IPS DF 6.9 (cell line): ENCODE measurements around the gene PIGK.

Experiments used
- DNase-seq: peaks from one replicate; pipeline ENCODE4 v3.0.0-alpha.2; 2013; ENCODE audit warnings: low read depth, low spot score
- H3K27ac ChIP-seq: one replicate; pipeline ENCODE4 v1.5.1; 2013; ENCODE audit warnings: low read length, control low read depth
- H3K27me3 ChIP-seq: 2 replicates; pipeline ENCODE4 v1.6.1; 2013; ENCODE audit warnings: mild to moderate bottlenecking, low read length; ENCODE audit not compliant: control insufficient read depth, insufficient read depth
- H3K36me3 ChIP-seq: 2 replicates; pipeline ENCODE4 v1.6.1; 2013; ENCODE audit warnings: low read length; ENCODE audit not compliant: control insufficient read depth, insufficient read depth
- H3K4me1 ChIP-seq: 2 replicates; pipeline ENCODE4 v1.6.1; 2013; ENCODE audit warnings: low read length; ENCODE audit not compliant: control insufficient read depth, insufficient read depth
- H3K4me3 ChIP-seq: 2 replicates; pipeline ENCODE4 v1.5.1; 2013; ENCODE audit warnings: mild to moderate bottlenecking, low read length
- H3K9me3 ChIP-seq: 2 replicates; pipeline ENCODE4 v1.6.1; 2013; ENCODE audit warnings: low read length, inconsistent platforms; ENCODE audit not compliant: control insufficient read depth, insufficient read depth
- WGBS: extraction: QIAGEN DNeasy Blood & Tissue Kit; methylation state at CpG from one replicate; pipeline ENCODE4 v1.1.7; 2013; ENCODE audit warnings: mixed read lengths, missing lambda C conversion rate; ENCODE audit not compliant: insufficient read length, insufficient coverage; 5-methylcytosine and 5-hydroxymethylcytosine counted together

The PIGK gene

GRCh38 chr1:77065693-77066342, 153.4 kb downstream of the PIGK start:
- H3K27ac ChIP-seq = no peak overlapping the region
- WGBS = no CpG with 5 or more reads among the region's 7 CpGs
- DNase-seq = no peak
- H3K36me3 ChIP-seq = no peaks in the 10 kb centered on the region
- no peaks in the 10 kb centered on the region for H3K4me1 ChIP-seq
- no peaks in the 10 kb centered on the region for H3K9me3 ChIP-seq
- H3K4me3 ChIP-seq = no peak overlapping the region
- no peaks in the 10 kb centered on the region for H3K27me3 ChIP-seq

- H3K4me3 ChIP-seq = no peak overlapping the region
- H3K9me3 ChIP-seq = no peaks in the 10 kb centered on the region
- no peaks in the 10 kb centered on the region for H3K36me3 ChIP-seq
- WGBS = no CpG with 5 or more reads among the region's 2 CpGs
- DNase-seq = no peak
- peaks cover 1% of the 10 kb centered on the region; the same call in 1 of the 2 replicates for H3K4me1 ChIP-seq
- H3K27ac ChIP-seq = no peak overlapping the region
- H3K27me3 ChIP-seq = no peaks in the 10 kb centered on the region
Observed at GRCh38 chr1:77064246-77064645, 155.0 kb downstream of the PIGK start.

- Histone ChIP-seq H3K4me1 (peaks cover 3% of the 10 kb centered on the region; the same call in 1 of the 2 replicates), H3K27me3 (no peaks in the 10 kb centered on the region), H3K9me3 (no peaks in the 10 kb centered on the region), H3K4me3 (no peak overlapping the region), H3K27ac (no peak overlapping the region), H3K36me3 (no peaks in the 10 kb centered on the region)
- no peak for DNase-seq
- no CpG with 5 or more reads among the region's 4 CpGs for WGBS
Observed at GRCh38 chr1:77063118-77063517, 156.1 kb downstream of the PIGK start.

- no peak overlapping the region for H3K27ac ChIP-seq
- H3K36me3 ChIP-seq = no peaks in the 10 kb centered on the region
- H3K4me3 ChIP-seq = no peak overlapping the region
- H3K27me3 ChIP-seq = no peaks in the 10 kb centered on the region
- peaks cover 3% of the 10 kb centered on the region; the same call in 1 of the 2 replicates for H3K4me1 ChIP-seq
- WGBS = no CpG with 5 or more reads among the region's 3 CpGs
- no peak for DNase-seq
- no peaks in the 10 kb centered on the region for H3K9me3 ChIP-seq
Observed at GRCh38 chr1:77061162-77061561, 158.1 kb downstream of the PIGK start.

GRCh38 chr1:77060000-77060399, 159.2 kb downstream of the PIGK start:
- no peak overlapping the region for H3K27ac ChIP-seq
- peaks cover 3% of the 10 kb centered on the region; the same call in 1 of the 2 replicates for H3K4me1 ChIP-seq
- no peaks in the 10 kb centered on the region for H3K36me3 ChIP-seq
- peak; percentile 54 for DNase-seq
- H3K9me3 ChIP-seq = no peaks in the 10 kb centered on the region
- H3K4me3 ChIP-seq = no peak overlapping the region
- no CpG with 5 or more reads among the region's 5 CpGs for WGBS
- H3K27me3 ChIP-seq = no peaks in the 10 kb centered on the region

GRCh38 chr1:77057994-77058585, 161.1 kb downstream of the PIGK start:
- Histone ChIP-seq H3K27me3 (no peaks in the 10 kb centered on the region), H3K4me3 (no peak overlapping the region), H3K9me3 (no peaks in the 10 kb centered on the region), H3K36me3 (no peaks in the 10 kb centered on the region), H3K27ac (no peak overlapping the region), H3K4me1 (peaks cover 3% of the 10 kb centered on the region; the same call in 1 of the 2 replicates)
- no peak for DNase-seq
- no CpG with 5 or more reads among the region's 7 CpGs for WGBS

GRCh38 chr1:77056525-77056924, 162.7 kb downstream of the PIGK start:
- Histone ChIP-seq H3K36me3 (no peaks in the 10 kb centered on the region), H3K4me1 (peaks cover 3% of the 10 kb centered on the region; the same call in 1 of the 2 replicates), H3K27ac (no peak overlapping the region), H3K27me3 (no peaks in the 10 kb centered on the region), H3K9me3 (no peaks in the 10 kb centered on the region), H3K4me3 (no peak overlapping the region)
- DNase-seq = no peak
- no CpG with 5 or more reads among the region's 7 CpGs for WGBS

GRCh38 chr1:77051425-77051824, 167.8 kb downstream of the PIGK start:
- Histone ChIP-seq H3K4me3 (no peak overlapping the region), H3K27ac (no peak overlapping the region), H3K27me3 (no peaks in the 10 kb centered on the region), H3K9me3 (no peaks in the 10 kb centered on the region), H3K4me1 (no peaks in the 10 kb centered on the region), H3K36me3 (no peaks in the 10 kb centered on the region)
- no peak for DNase-seq
- no CpG with 5 or more reads among the region's 1 CpG for WGBS

GRCh38 chr1:77048615-77049005, 170.6 kb downstream of the PIGK start:
- Histone ChIP-seq H3K4me1 (no peaks in the 10 kb centered on the region), H3K36me3 (no peaks in the 10 kb centered on the region), H3K27me3 (no peaks in the 10 kb centered on the region), H3K27ac (no peak overlapping the region), H3K4me3 (no peak overlapping the region), H3K9me3 (no peaks in the 10 kb centered on the region)
- no CpG with 5 or more reads among the region's 1 CpG for WGBS
- DNase-seq = no peak

GRCh38 chr1:77047978-77048614, 171.1 kb downstream of the PIGK start:
- no peaks in the 10 kb centered on the region for H3K36me3 ChIP-seq
- no peak overlapping the region for H3K4me3 ChIP-seq
- no peaks in the 10 kb centered on the region for H3K9me3 ChIP-seq
- H3K27me3 ChIP-seq = no peaks in the 10 kb centered on the region
- no CpG with 5 or more reads among the region's 3 CpGs for WGBS
- H3K4me1 ChIP-seq = no peaks in the 10 kb centered on the region
- DNase-seq = no peak
- H3K27ac ChIP-seq = no peak overlapping the region
